Measurements from ENCODE around the gene GOPC. TPM values are rescaled to one million over a fixed set of nuclear protein-coding genes. Genes with fewer than 3 reads are reported as not detected.
A peak's percentile ranks its signal among the peaks of the same experiment; 100 is the strongest.

GOPC gene
- total and polyA plus RNA-seq, 2 experiments from 2014 or later, result 27.9 to 51.4 TPM

GRCh38 chr6:117512987-117513573 is 89.2 kb downstream of the GOPC start:
- Histone ChIP-seq H3K27me3 (no peaks in the 10 kb centered on the region), H3K4me3 (no peak overlapping the region), H3K27ac (no peak overlapping the region), H3K36me3 (no peaks in the 10 kb centered on the region), H3K9me3 (ENCODE audit: low read depth) (no peaks in the 10 kb centered on the region), H3K4me1 (ENCODE audit: low read depth) (no peaks in the 10 kb centered on the region)
- DNase-seq (ENCODE audit: low read depth in 1 of 2, low spot score in 1 of 2), result peak in 1 of 2 donors; percentile 42
- TF ChIP-seq, protein P1, sequence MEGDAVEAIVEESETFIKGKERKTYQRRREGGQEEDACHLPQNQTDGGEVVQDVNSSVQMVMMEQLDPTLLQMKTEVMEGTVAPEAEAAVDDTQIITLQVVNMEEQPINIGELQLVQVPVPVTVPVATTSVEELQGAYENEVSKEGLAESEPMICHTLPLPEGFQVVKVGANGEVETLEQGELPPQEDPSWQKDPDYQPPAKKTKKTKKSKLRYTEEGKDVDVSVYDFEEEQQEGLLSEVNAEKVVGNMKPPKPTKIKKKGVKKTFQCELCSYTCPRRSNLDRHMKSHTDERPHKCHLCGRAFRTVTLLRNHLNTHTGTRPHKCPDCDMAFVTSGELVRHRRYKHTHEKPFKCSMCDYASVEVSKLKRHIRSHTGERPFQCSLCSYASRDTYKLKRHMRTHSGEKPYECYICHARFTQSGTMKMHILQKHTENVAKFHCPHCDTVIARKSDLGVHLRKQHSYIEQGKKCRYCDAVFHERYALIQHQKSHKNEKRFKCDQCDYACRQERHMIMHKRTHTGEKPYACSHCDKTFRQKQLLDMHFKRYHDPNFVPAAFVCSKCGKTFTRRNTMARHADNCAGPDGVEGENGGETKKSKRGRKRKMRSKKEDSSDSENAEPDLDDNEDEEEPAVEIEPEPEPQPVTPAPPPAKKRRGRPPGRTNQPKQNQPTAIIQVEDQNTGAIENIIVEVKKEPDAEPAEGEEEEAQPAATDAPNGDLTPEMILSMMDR (IDR thresholded peaks at IDR 0.05; ENCODE audit: low read depth, low read length), result no peak

GRCh38 chr6:117512056-117512828 is 90.1 kb downstream of the GOPC start:
- Histone ChIP-seq H3K4me3 (no peak overlapping the region), H3K27me3 (no peaks in the 10 kb centered on the region), H3K27ac (no peak overlapping the region), H3K9me3 (ENCODE audit: low read depth) (no peaks in the 10 kb centered on the region), H3K36me3 (no peaks in the 10 kb centered on the region), H3K4me1 (ENCODE audit: low read depth) (no peaks in the 10 kb centered on the region)
- no peak for DNase-seq (ENCODE audit: low read depth in 1 of 2, low spot score in 1 of 2)
- TF ChIP-seq, protein P1 (IDR thresholded peaks at IDR 0.05; ENCODE audit: low read depth, low read length), result no peak

Other genes starting within 250 kb of the GOPC start
- gene ROS1, start 176.6 kb downstream of the GOPC start, total RNA-seq, result not detected in 2 replicates
- not detected in 2 replicates for gene ROS1, start 176.6 kb downstream of the GOPC start, polyA plus RNA-seq
- 5.6 and 16.5 TPM in 2 replicates for gene DCBLD1, start 119.8 kb downstream of the GOPC start, total RNA-seq
- gene DCBLD1, start 119.8 kb downstream of the GOPC start, polyA plus RNA-seq, result 3.5 and 14.0 TPM in 2 replicates
- gene NUS1, start 73.0 kb upstream of the GOPC start, total RNA-seq, result 8.1 and 10.3 TPM in 2 replicates
- gene NUS1, start 73.0 kb upstream of the GOPC start, polyA plus RNA-seq, result 12.7 and 15.9 TPM in 2 replicates

Measured in cardiac muscle cell (in vitro differentiated cells and primary cell).